ENCODE measurements around the gene DCTN3. TPM values are rescaled to one million over a fixed set of nuclear protein-coding genes. Genes with fewer than 3 reads are reported as not detected.

DCTN3 gene
- total and polyA plus RNA-seq, 4 donors: 39.8 to 86.3 (median 70.3) TPM

DNA sequence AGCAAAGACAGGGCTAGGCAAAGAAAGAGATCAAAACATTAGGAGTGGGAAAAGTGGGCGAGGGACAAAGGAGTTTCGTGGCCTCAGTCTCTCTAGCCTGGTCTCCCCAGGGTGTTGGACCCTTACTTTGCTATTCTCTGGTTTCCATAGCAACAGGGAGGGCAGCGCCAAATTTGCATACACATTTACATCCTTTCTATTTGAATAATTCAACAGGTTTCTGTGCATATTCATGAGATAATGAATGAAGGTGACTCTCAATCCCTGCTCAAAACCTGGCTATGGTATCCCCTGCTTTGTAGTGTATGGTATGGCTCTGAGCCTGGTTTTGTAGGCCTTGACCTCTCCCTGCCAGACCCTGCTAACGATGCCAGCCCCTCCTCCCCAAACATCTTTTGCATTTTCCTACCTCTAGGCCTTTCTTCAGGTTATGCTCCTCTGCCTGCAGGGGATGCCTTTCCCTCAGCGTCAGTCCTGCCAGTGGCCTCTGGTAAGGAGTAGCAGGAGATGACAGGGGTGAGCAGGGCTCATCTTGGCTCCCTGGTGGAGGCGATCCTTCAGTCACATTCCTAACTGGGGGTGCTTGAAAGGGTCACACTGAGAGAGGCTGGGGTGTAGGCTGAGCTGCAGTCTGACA lies 18.2 kb downstream of the DCTN3 start:
- 76 to 81% methylated on average over 6 of the region's 6 CpGs for WGBS, 2 donors
- no peak for ATAC-seq (ENCODE audit: insufficient read depth, low FRiP score)
- H3K9me3 ChIP-seq (ENCODE audit: control insufficient read depth in 4 of 4, insufficient read depth in 3 of 4, low read length in 3 of 4): no peaks in the 10 kb centered on the region

GRCh38 chr9:34600908-34601307 lies 19.4 kb downstream of the DCTN3 start:
- Histone ChIP-seq H3K27me3 (ENCODE audit: control insufficient read depth in 3 of 3, insufficient read depth in 3 of 3, low read length in 2 of 3) (peaks cover 0 to 3% (median 0%) of the 10 kb centered on the region in 3 donors), H3K4me3 (no peak overlapping the region), H3K9me3 (ENCODE audit: control insufficient read depth in 4 of 4, insufficient read depth in 3 of 4, low read length in 3 of 4) (no peaks in the 10 kb centered on the region), H3K36me3 (ENCODE audit: control insufficient read depth in 4 of 4, insufficient read depth in 4 of 4, low read length in 4 of 4) (no peaks in the 10 kb centered on the region), H3K4me1 (ENCODE audit: control insufficient read depth in 5 of 5, insufficient read depth in 5 of 5, low read length in 5 of 5) (no peaks in the 10 kb centered on the region), H3K27ac (ENCODE audit: low read depth in 1 of 2, low read length in 1 of 2) (no peak overlapping the region), H3K9ac (ENCODE audit: insufficient read depth in 1 of 2, low read length in 2 of 2) (no peak overlapping the region)
- TF ChIP-seq, protein P1, sequence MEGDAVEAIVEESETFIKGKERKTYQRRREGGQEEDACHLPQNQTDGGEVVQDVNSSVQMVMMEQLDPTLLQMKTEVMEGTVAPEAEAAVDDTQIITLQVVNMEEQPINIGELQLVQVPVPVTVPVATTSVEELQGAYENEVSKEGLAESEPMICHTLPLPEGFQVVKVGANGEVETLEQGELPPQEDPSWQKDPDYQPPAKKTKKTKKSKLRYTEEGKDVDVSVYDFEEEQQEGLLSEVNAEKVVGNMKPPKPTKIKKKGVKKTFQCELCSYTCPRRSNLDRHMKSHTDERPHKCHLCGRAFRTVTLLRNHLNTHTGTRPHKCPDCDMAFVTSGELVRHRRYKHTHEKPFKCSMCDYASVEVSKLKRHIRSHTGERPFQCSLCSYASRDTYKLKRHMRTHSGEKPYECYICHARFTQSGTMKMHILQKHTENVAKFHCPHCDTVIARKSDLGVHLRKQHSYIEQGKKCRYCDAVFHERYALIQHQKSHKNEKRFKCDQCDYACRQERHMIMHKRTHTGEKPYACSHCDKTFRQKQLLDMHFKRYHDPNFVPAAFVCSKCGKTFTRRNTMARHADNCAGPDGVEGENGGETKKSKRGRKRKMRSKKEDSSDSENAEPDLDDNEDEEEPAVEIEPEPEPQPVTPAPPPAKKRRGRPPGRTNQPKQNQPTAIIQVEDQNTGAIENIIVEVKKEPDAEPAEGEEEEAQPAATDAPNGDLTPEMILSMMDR (IDR thresholded peaks at IDR 0.05; ENCODE audit: control extremely low read depth, extremely low read depth): no peak
- 7 to 19% methylated on average over 1 of the region's 1 CpG for WGBS, 2 donors
- DNase-seq: no peak
- no peak for ATAC-seq (ENCODE audit: insufficient read depth, low FRiP score)

More for the DNA sequence above, 18.2 kb downstream of the DCTN3 start:
- Histone ChIP-seq H3K4me3 (no peak overlapping the region), H3K9ac (ENCODE audit: insufficient read depth in 1 of 2, low read length in 2 of 2) (no peak overlapping the region), H3K4me1 (ENCODE audit: control insufficient read depth in 5 of 5, insufficient read depth in 5 of 5, low read length in 5 of 5) (no peaks in the 10 kb centered on the region), H3K27me3 (ENCODE audit: control insufficient read depth in 3 of 3, insufficient read depth in 3 of 3, low read length in 2 of 3) (peaks cover 0 to 3% (median 0%) of the 10 kb centered on the region in 3 donors), H3K27ac (ENCODE audit: low read depth in 1 of 2, low read length in 1 of 2) (no peak overlapping the region), H3K36me3 (ENCODE audit: control insufficient read depth in 4 of 4, insufficient read depth in 4 of 4, low read length in 4 of 4) (no peaks in the 10 kb centered on the region)
- DNase-seq: no peak
- TF ChIP-seq, protein P1 (IDR thresholded peaks at IDR 0.05; ENCODE audit: control extremely low read depth, extremely low read depth): no peak

DNA sequence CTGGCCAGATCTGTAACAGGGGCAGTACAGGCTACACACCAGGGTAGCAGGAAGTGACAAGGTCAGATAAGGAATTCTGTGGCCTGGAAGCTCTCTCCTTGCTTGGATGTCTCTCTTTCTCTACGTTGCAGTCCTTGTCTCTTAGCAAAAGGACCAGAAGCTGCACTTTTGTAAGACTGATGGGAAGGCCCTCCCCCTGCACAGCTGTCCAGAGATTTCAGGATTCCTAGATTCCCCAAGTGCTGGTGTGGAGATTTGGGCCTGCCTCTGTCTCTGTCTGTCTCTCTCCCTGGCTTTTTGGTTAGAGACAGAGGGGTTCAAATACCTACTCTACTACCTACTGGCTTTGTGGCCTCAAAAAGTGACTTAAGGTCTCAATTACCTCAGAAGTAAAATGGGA lies 20.7 kb downstream of the DCTN3 start:
- no peaks in the 10 kb centered on the region for H3K4me1 ChIP-seq (ENCODE audit: control insufficient read depth in 5 of 5, insufficient read depth in 5 of 5, low read length in 5 of 5)
- no peaks in the 10 kb centered on the region for H3K36me3 ChIP-seq (ENCODE audit: control insufficient read depth in 4 of 4, insufficient read depth in 4 of 4, low read length in 4 of 4)
- peaks cover 0 to 2% (median 0%) of the 10 kb centered on the region in 3 donors for H3K27me3 ChIP-seq (ENCODE audit: control insufficient read depth in 3 of 3, insufficient read depth in 3 of 3, low read length in 2 of 3)
- TF ChIP-seq, protein P1 (IDR thresholded peaks at IDR 0.05; ENCODE audit: control extremely low read depth, extremely low read depth): no peak
- DNase-seq (no peak), ATAC-seq (ENCODE audit: insufficient read depth, low FRiP score) (no peak)
- H3K9ac ChIP-seq (ENCODE audit: insufficient read depth in 1 of 2, low read length in 2 of 2): no peak overlapping the region
- WGBS, 2 donors: 39 to 75% methylated on average over 1 of the region's 1 CpG
- H3K27ac ChIP-seq (ENCODE audit: low read depth in 1 of 2, low read length in 1 of 2): no peak overlapping the region
- H3K4me3 ChIP-seq: no peak overlapping the region
- no peaks in the 10 kb centered on the region for H3K9me3 ChIP-seq (ENCODE audit: control insufficient read depth in 4 of 4, insufficient read depth in 3 of 4, low read length in 3 of 4)

DNA sequence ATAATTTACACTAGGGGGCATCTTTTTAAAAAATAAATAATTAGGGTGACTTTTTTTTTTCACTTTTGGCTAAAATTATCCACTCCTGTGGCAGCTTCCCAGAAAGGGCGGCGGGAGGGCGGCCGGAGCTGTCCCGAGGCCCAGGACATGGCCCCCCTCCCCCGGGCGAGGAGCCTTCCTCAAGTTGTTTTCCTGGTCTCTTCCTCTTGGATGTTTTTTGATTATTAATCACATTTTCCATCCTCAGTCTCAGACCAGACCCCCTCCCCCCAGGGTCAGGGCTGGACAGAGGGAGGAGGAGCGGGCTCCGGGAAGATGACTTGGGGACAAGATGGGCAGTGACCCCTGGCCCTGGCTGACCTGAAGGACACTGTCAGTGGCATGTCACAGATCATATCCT lies 26.1 kb downstream of the DCTN3 start:
- Histone ChIP-seq H3K4me1 (ENCODE audit: control insufficient read depth in 5 of 5, insufficient read depth in 5 of 5, low read length in 5 of 5) (peaks cover 0 to 38% (median 5%) of the 10 kb centered on the region in 5 donors), H3K27me3 (ENCODE audit: control insufficient read depth in 3 of 3, insufficient read depth in 3 of 3, low read length in 2 of 3) (peaks cover 0 to 19% (median 4%) of the 10 kb centered on the region in 3 donors), H3K9me3 (ENCODE audit: control insufficient read depth in 4 of 4, insufficient read depth in 3 of 4, low read length in 3 of 4) (no peaks in the 10 kb centered on the region), H3K36me3 (ENCODE audit: control insufficient read depth in 4 of 4, insufficient read depth in 4 of 4, low read length in 4 of 4) (no peaks in the 10 kb centered on the region), H3K27ac (ENCODE audit: low read depth in 1 of 2, low read length in 1 of 2) (no peak overlapping the region), H3K9ac (ENCODE audit: insufficient read depth in 1 of 2, low read length in 2 of 2) (no peak overlapping the region), H3K4me3 (no peak overlapping the region)
- DNase-seq (no peak), ATAC-seq (ENCODE audit: insufficient read depth, low FRiP score) (no peak)
- 60 to 77% methylated on average over 9 of the region's 9 CpGs for WGBS, 2 donors
- TF ChIP-seq, protein P1 (IDR thresholded peaks at IDR 0.05; ENCODE audit: control extremely low read depth, extremely low read depth): no peak

Measured in lung (tissue), 12 donors.